Stimulated activated CD8-positive, alpha-beta memory T cell treated with anti-CD3 and anti-CD28 coated beads, Interleukin-7, amount 100 ng/mL, for 1 hour (primary cell): ENCODE measurements around the gene SLC39A7.

Experiments used
- DNase-seq, 2 donors: peaks; one replicate each; pipeline ENCODE4 v3.0.0-alpha.2; 2020; ENCODE audit warnings: low read depth in 2 of 2

The SLC39A7 gene

DNA sequence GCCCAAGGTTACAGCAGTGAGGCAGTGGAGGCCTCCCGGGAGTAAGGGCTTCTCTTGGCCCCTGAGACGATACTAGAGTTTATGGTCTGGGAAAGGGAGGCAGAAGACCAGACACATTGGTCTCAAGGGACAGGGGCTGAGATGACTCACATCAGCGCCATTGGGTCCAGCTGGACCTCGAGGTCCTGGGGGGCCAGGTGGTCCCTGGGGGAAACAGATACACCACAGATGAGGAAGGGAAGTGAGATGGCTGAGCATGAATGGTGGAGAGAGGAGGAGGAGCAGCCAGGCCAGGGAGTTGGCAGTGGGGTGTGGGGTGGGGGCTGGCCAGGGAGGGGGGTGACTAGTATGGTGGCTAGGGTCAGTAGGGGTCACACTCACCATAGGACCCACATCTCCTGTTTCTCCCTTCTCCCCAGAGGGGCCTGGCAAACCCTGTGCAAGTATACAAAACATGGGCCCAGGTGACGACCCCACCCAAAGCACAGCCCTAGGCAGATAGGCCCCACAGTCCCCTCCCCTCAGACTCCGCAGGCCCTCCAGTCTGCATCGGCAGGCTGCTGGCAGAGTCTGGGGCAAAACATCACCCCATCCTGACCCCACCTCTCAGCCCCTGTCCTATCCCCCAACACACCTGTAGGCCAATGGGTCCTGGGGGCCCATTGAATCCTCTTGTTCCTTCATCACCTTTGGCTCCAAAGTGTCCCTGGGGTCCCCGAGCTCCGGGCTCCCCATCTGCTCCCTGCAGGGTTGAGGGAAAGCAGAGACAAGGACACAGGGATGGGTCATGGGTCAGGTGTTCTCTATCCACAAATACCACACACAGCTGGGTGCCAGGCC is 30.3 kb upstream of the SLC39A7 start:
- DNase-seq = no peak

DNA sequence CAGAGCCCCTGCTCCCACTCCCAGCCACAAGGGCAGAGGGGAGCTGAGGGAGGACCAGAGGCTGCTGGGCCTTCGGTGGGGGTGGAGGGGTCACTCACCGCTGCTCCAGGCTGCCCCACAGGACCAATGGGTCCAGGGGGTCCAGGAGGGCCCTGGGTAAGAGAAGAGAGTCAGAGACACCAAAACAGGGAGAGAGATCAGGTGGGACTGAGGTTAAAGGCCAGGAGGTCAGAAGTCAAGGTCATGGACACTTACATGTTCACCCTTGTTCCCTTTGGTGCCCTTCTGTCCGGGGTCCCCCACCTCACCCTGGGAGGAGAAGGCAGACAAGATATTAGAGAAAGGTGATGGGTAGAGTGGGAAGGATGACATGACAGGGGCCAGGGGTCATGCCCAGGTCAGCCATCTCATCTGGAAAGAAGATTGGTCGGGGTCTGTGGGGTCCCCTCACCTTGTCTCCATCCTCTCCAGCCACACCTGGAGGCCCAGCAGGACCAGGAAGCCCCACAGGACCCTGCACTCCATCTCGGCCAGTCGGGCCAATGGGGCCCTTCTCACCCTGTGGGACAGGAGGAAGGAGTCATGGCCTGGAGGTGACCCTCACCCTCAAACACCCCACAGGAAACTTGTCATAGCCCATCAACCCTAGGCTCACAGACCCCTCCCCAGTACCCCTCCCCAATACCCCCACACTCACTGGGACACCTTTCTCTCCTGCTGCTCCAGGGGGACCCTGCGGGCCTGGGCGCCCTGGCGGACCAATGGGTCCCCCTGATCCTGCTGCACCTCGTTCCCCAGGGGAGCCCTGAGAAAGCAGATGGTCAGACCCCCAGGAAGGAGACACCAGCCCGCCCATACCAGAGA is 29.4 kb upstream of the SLC39A7 start:
- no peak for DNase-seq

DNA sequence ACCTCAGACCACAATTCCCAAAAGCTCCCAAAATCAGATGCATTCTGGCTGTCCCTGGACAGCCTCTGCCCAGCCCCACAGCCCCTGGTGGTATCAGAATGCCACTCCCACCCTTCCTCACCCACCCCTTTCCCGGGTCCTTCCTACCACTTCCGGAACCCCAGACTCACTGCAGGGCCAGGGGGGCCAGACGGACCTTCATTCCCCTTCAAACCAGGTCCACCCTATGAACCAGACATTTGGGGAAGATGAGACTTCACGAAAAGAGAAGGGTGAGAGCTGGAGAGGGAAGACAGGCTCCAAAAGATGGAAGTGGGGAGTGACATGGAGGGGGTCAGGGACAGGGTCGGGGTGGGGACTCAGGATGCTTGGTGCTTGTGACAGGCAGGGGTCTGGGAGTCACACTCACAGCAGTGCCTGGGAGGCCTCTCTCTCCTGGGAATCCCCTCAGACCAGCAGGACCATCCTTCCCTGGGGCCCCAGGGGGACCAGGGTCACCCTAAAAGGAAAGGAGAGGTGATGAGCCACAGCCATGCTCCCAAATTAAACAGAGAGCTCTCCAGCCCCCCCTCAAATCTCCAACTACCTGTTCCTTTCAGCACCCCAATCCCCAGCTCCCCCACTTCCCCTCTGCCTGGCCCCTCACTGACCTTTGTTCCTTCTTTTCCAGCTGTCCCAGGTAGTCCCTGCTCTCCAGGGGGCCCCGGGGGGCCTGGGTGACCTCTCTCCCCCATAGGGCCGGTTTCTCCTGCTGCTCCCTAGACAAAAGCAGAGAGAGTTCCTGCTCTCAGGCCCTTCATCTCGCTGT is 28.6 kb upstream of the SLC39A7 start:
- DNase-seq = no peak

- DNase-seq = no peak
Observed at GRCh38 chr6:33172688-33173534, 27.8 kb upstream of the SLC39A7 start.

- no peak for DNase-seq
Observed at GRCh38 chr6:33173535-33174180, 27.0 kb upstream of the SLC39A7 start.

DNA sequence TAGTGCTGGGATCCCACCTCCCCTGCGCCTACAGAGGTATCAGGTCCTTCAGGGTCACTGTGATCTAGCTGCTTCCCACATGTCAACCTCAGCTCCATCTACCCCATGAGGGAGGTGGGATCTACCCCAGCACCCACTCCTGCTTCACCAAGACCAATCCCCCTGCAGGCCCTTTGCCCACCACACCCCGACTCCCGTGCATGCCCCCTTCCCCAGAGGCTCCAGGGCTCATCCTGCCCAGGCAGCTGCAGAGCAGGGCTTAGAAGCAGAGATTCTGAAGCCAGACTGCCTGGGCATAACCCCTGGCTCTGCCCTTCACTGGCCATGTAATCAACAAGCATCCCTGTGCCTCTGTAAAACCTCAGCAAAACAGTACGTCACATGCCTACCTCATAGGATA is 25.9 kb upstream of the SLC39A7 start:
- no peak for DNase-seq

GRCh38 chr6:33175436-33176069 is 25.1 kb upstream of the SLC39A7 start:
- no peak for DNase-seq

DNA sequence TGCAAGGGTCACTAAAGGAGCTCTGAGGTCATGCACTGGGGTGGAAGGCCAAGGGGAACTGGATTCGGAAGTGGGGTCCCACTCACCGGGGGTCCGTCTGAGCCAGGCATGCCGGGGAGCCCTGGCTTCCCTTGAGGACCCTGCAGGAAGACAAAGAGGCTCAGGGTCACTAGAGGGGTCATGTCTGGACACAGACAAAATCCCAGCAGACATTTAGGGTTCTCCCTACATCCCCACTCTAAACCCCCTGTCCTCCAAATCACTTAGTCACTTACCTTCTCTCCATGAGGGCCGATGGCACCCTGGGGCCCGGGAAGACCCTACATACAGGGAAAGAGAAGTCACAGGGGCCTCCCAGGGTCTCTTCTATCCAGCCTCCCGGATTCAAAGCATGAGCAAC is 23.8 kb upstream of the SLC39A7 start:
- DNase-seq = no peak

DNA sequence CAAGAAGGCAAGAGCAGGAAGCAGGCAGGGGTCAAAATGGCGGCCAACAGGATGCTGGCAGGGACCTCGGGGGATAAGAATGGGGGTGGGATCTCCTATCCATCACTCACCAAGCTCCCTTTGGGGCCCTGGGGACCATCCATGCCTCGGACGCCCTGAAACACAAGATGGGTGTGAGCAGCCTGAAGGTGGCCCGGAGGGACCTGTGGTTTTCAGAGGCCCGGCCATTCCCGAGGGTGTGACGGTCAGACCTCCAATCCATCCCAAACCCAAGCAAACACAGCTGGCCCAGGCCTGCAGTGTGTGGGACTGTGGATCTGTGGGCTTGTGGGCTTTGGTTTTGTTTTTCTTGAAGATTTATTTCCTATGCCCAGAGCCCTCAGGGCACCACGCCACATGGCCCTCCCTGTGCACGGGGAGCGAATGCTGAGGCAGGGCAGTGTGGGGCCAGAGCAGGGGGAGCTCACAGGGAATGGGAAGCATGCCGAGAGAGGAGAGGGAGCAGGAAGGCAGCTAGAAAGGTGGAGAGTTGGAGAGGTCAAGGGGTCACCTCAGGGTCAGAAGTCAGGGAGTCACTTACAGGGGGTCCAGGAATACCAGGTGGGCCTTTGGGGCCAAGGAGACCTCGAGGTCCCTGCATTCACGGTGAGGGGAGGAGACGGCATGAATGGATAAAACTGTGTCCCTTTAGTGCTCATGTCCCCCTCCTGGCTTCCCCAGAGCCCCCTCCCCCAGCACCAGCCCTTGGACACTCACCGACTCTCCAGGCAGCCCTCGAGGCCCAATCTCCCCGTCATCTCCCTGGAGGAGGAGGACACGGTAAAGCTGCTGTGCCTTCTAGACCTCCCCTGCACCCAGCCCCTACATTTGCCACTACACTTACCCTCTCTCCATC is 22.9 kb upstream of the SLC39A7 start:
- DNase-seq = no peak

DNA sequence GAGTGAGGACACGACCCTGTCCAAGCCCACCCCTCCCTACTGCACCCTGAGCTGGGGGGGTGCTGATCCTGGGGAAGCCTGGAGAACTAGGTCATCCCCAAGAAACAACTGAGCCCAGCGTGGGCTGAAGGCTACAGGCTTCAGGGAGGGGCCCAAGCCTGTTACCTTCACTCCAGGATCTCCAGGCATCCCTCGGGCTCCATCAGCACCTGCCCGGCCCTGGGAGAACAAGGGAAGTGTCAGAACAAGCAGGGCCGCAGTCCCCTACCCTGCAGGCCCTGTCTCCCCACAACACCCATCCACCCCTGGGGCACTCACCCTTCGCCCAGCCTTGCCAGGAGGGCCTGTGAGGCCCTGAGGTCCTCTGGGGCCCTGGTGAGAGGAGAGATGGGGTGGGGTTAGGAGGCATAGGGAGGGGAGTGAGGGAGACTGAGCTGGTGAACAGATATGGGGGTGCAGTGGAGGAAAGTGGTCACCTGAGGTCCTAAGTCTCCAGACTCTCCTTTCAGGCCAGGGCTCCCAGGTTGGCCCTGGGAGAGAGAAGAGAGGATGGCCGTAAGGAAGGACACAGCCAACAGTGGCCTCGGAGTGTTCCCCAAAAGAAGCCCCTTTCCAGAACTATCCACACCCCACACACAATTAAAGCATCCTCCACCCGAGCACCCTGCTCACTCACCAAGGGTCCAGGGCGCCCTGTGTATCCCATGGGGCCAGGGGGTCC is 21.8 kb upstream of the SLC39A7 start:
- DNase-seq = no peak

GRCh38 chr6:33181141-33181540 is 19.5 kb upstream of the SLC39A7 start:
- no peak for DNase-seq

GRCh38 chr6:33183071-33183683 is 17.5 kb upstream of the SLC39A7 start:
- DNase-seq = no peak

DNA sequence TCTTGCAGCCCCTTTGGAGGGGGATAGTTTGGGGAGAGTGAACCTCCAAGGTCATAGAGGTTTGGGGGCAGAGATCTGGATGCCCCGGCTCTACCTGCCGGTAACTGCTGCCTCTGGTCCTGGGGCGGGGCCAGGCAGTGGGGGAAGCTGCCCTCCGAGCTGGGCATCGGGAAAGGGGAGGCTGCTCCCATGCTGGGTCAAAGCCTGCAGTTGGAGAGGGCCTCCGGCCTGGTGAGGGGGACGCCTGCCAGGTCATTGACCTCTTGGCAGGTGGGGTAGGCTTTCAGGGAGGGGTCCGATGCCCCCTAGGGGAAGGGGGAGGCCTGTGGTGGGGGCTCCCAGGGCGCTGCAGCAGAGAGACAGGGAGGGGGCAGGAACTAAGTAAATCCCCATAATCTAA is 15.5 kb upstream of the SLC39A7 start:
- no peak for DNase-seq

- no peak for DNase-seq
Observed at GRCh38 chr6:33185654-33186187, 14.9 kb upstream of the SLC39A7 start.

DNA sequence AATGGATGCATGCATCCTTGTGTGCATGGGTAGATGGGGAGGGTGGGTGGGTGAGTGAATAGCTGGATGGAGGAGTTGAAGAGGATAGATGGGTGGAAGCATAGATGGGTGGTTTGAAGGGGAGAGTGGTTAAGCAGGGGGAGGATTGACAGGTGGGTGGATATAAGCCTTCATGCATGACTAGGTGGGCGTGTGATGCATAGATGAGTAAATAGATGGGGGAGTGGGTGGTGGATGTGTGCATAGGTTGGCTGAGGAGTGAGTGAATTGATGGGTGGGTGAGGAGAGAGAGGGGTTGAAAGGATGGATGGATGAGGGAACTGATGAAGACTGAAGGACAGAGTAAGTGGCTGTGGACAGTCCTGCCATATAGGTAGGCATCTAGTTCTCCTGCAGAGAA is 12.9 kb upstream of the SLC39A7 start:
- no peak for DNase-seq

GRCh38 chr6:33189164-33189563 is 11.5 kb upstream of the SLC39A7 start:
- no peak for DNase-seq

DNA sequence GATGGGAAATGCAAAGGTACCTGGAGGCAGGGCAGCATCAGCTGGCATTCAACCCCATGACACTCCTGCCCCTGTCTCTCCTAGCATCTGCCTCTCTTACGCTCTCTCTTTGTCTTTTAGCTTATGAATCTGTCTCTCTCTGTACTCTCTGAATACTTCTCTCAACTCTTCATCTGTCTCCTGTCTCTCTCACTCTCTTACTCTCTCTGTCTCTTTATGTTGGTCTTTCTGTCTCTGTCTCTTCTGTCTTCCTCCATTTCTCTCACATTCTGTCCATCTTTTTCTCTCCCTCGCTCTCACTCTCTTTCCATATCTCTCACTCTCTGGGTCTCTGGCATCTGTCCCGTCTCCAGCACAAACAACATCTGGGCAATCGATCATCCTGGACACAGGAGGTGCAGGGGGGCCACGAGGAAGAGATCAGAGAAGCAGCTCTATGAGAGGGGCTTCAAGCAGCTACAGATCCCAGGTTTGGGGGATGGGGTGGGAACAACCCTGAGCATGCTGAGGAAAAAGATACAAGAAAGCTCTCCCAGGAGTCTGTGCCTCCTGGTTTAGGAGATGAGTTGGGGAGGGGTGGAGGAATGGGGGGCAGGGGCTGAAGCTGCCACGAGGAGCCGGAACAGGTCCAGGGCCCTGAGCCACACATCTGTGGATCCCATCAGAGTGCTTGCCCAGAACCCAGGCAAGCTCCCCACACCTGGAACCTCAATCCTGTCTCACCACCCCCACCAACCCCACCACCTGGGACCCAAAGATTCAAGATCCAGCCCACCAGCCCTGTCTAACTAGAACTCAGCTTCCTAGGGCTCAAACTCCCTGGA is 10.8 kb upstream of the SLC39A7 start:
- no peak for DNase-seq
